Endothelial cell of umbilical vein (primary cell): ENCODE measurements around the gene DEF6. TPM values are rescaled to one million over a fixed set of nuclear protein-coding genes. Genes with fewer than 3 reads are reported as not detected.

Experiments
- BruUV-seq: library from RNA; stranded (reverse); fragments of 400-500 nt; replicated peaks from 2 replicates; lab custom pipeline; 2021; lab: Mats Ljungman, UMichigan
- CTCF ChIA-PET: fragments of 300-600, 350-600 bp; sonication (Branson Sonifier 250); formaldehyde crosslinking; loops from one replicate; lab custom pipeline; 2021; ENCODE audit warnings: antibody characterized with exemption, inconsistent platforms; lab: Charles Lee
- POLR2A ChIA-PET: fragments of 300-600, 350-600 bp; sonication (Branson Sonifier 250); formaldehyde crosslinking; loops from one replicate; lab custom pipeline; 2021; ENCODE audit warnings: antibody characterized with exemption, inconsistent platforms; lab: Charles Lee
- DNase-seq: peaks from one replicate; pipeline ENCODE4 v3.0.0-alpha.2; 2011; ENCODE audit warnings: low read depth, low spot score
- FAIRE-seq: peaks from 2 replicates; lab custom pipeline; 2011; peaks lifted over from hg19 to GRCh38; lab: Jason Lieb, UNC
- H2AFZ ChIP-seq: 2 replicates; pipeline ENCODE4 v1.6.0; 2012; ENCODE audit warnings: low read depth, low read length, control low read depth, inconsistent platforms
- H3K27ac ChIP-seq: 2 replicates; pipeline ENCODE4 v1.5.1; 2011; ENCODE audit warnings: low read depth, mild to moderate bottlenecking, control low read depth, low read length, moderate library complexity; ENCODE audit not compliant: insufficient read depth
- H3K27me3 ChIP-seq, 2 experiments: 2 replicates each; pipeline versions ENCODE4 v1.6.0 to v1.6.1; 2011; ENCODE audit warnings: low read length in 2 of 2, mixed read lengths in 1 of 2; ENCODE audit not compliant: control insufficient read depth in 2 of 2, insufficient read depth in 2 of 2
- H3K36me3 ChIP-seq, 2 experiments: 2 replicates in 1 of 2; 3 replicates in 1 of 2; pipeline ENCODE4 v1.5.1; 2011; ENCODE audit warnings: low read length in 2 of 2, mild to moderate bottlenecking in 1 of 2, moderate library complexity in 1 of 2; ENCODE audit not compliant: control insufficient read depth in 2 of 2, insufficient read depth in 2 of 2; ENCODE audit errors: extremely low read depth in 1 of 2
- H3K4me1 ChIP-seq: 3 replicates; pipeline ENCODE4 v1.5.1; 2011; ENCODE audit warnings: mild to moderate bottlenecking, low read length; ENCODE audit not compliant: control insufficient read depth, insufficient read depth; ENCODE audit errors: extremely low read depth
- H3K4me2 ChIP-seq: 2 replicates; pipeline ENCODE4 v1.6.1; 2011; ENCODE audit warnings: low read length, control low read depth, mixed read lengths; ENCODE audit not compliant: insufficient read depth
- H3K4me3 ChIP-seq, 3 experiments: fragments of 200-600 bp in 1 of 3; sonication (generic), shearing (Covaris generic) in 1 of 3; replicated peaks in 1 of 3; 2 replicates each; pipeline ENCODE4 v1.5.1; 2011 to 2016; ENCODE audit warnings: control low read depth in 3 of 3, low read length in 3 of 3, mild to moderate bottlenecking in 2 of 3, inconsistent platforms in 1 of 3, low read depth in 1 of 3, moderate library complexity in 1 of 3; ENCODE audit not compliant: insufficient read depth in 1 of 3
- H3K79me2 ChIP-seq: 2 replicates; pipeline ENCODE4 v1.6.0; 2012; ENCODE audit warnings: low read length, inconsistent platforms; ENCODE audit not compliant: control insufficient read depth, insufficient read depth
- H3K9ac ChIP-seq: replicated peaks from 2 replicates; pipeline ENCODE3; 2011; ENCODE audit warnings: low read length, control low read depth; ENCODE audit not compliant: insufficient read depth; ENCODE audit errors: extremely low read depth
- H3K9me1 ChIP-seq: replicated peaks from 3 replicates; pipeline ENCODE4 v1.6.0; 2011; ENCODE audit warnings: mild to moderate bottlenecking, low read length; ENCODE audit not compliant: control insufficient read depth, insufficient read depth; ENCODE audit errors: extremely low read depth
- H3K9me3 ChIP-seq: replicated peaks from 2 replicates; pipeline ENCODE4 v1.5.1; 2012; ENCODE audit warnings: low read length, inconsistent platforms; ENCODE audit not compliant: control insufficient read depth, insufficient read depth
- H4K20me1 ChIP-seq: replicated peaks from 2 replicates; pipeline ENCODE3; 2011; ENCODE audit warnings: mild to moderate bottlenecking, low read length; ENCODE audit not compliant: control insufficient read depth, insufficient read depth; ENCODE audit errors: extremely low read depth
- EZH2 ChIP-seq: IDR thresholded peaks from 2 replicates; pipeline ENCODE4 v1.6.1; 2012; ENCODE audit warnings: borderline replicate concordance, low read depth, mild to moderate bottlenecking, moderate library complexity, low read length, inconsistent platforms; ENCODE audit not compliant: severe bottlenecking
- FOS ChIP-seq: IDR thresholded peaks from 2 replicates; pipeline ENCODE4 v1.6.1; 2011; ENCODE audit warnings: mild to moderate bottlenecking, low read length, moderate library complexity, borderline replicate concordance; ENCODE audit not compliant: insufficient read depth
- GATA2 ChIP-seq: IDR thresholded peaks from 2 replicates; pipeline ENCODE4 v1.7.0; 2011; ENCODE audit warnings: low read depth, mild to moderate bottlenecking, moderate library complexity, mixed read lengths, low read length; ENCODE audit not compliant: insufficient read length, insufficient read depth
- JUN ChIP-seq: IDR thresholded peaks from 2 replicates; pipeline ENCODE4 v1.6.1; 2011; ENCODE audit warnings: borderline replicate concordance, low read depth; ENCODE audit not compliant: insufficient read length, insufficient read depth
- MYC ChIP-seq: IDR thresholded peaks from one replicate; pipeline ENCODE4 v1.6.1; 2011; ENCODE audit warnings: mild to moderate bottlenecking, low read depth, low read length
- POLR2A ChIP-seq: IDR thresholded peaks from 2 replicates; pipeline ENCODE4 v1.6.1; 2012; ENCODE audit warnings: low read depth, mild to moderate bottlenecking, control low read depth, low read length
- POLR2AphosphoS5 ChIP-seq: IDR thresholded peaks from 2 replicates; pipeline ENCODE4 v1.6.1; 2012; ENCODE audit warnings: low read depth, mild to moderate bottlenecking, control low read depth, low read length, moderate library complexity; ENCODE audit not compliant: insufficient read depth
- dilution Hi-C: fragments of 300-500 bp; cut with MboI; formaldehyde crosslinking; loops from one replicate; pipeline ENCODE4 v1.15.0; 2019; ENCODE audit warnings: low sequenced_read_pairs; ENCODE audit not compliant: extremely low pct_ligation_motif_present
- intact Hi-C: fragments of 100-400 bp; cut with micrococcal nuclease; formaldehyde crosslinking; loops from one replicate; pipeline ENCODE4 v1.10.0; 2022
- polyA plus RNA-seq, 4 experiments: library from polyadenylated mRNA; depleted of rRNA in 3 of 4; stranded (reverse) in 3 of 4; unstranded in 1 of 4; fragments of >200 nt; gene quantifications; 2 replicates each; pipeline versions ENCODE4 v1.2.1 to v1.2.3, GENCODE V29; 2011 to 2012; ENCODE audit warnings: missing spikeins in 1 of 4
- total RNA-seq: library from RNA; stranded (reverse); gene quantifications from 2 replicates; pipeline ENCODE4 v1.2.3, GENCODE V29; 2021
- TF ChIP-seq, protein P1 (sequence below), 2 donors: IDR thresholded peaks; 1 replicate in 1 of 2; 2 replicates in 1 of 2; pipeline ENCODE4 v1.5.1; 2011; ENCODE audit warnings: low read length in 2 of 2, mild to moderate bottlenecking in 2 of 2, moderate library complexity in 2 of 2, control low read depth in 1 of 2, inconsistent platforms in 1 of 2, low read depth in 1 of 2; ENCODE audit not compliant: insufficient read depth in 1 of 2; ENCODE audit errors: extremely low read depth in 1 of 2
- TF ChIP-seq, protein P2 (sequence below): IDR thresholded peaks from 2 replicates; pipeline ENCODE4 v1.6.1; 2011; ENCODE audit not compliant: insufficient read depth, insufficient read length

The DEF6 gene
- total and polyA plus RNA-seq, 2 donors (not counting 3 experiments of a cell fraction or from before 2014, with no cell fraction given) = 0.59 to 0.77 TPM

DNA sequence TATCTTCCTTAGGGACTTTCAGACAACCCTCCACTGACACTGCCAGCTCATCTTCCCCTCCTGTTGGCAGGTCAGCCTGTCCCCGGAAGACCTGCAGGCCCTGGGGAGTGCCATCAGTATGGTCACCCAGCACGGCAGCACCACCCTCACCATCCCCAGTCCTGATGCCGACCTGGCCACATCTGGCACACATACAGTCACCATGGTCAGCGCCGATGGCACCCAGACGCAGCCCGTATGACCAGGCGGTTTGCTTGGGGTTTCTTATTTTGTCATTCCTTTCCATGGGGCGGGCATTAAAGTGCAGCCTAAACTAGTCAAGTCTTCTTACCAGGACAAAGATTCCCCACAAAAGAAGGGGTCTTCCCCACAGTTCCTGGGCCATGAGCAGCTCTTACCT lies 3.9 kb upstream of the DEF6 start:
- CTCF ChIA-PET = interaction anchor here (0.7 to 2.4 kb wide), 15 partner anchors 8 to 174 kb away, joined by 3 to 22 read pairs (median 4); partner anchors contain the start of genes FANCE and RPL10A
- dilution Hi-C loops = no loop called here

More for the DNA sequence above, 3.9 kb upstream of the DEF6 start:
- intact Hi-C loops = loop anchor here (10.0 kb wide), 1 partner anchor 441 kb away; the partner anchor contains the start of gene ARMC12
- FAIRE-seq (no peak), DNase-seq (no peak)
- no peak overlapping the region for H3K4me3 ChIP-seq
- H4K20me1 ChIP-seq = no peaks in the 10 kb centered on the region
- H3K27me3 ChIP-seq = no peaks in the 10 kb centered on the region
- no peak overlapping the region for H3K9ac ChIP-seq
- POLR2A ChIA-PET = no interaction called here
- no peaks in the 10 kb centered on the region for H3K79me2 ChIP-seq
- no peak overlapping the region for H3K4me2 ChIP-seq
- BruUV-seq = no TSS peak
- no peak for TF ChIP-seq POLR2AphosphoS5
- TF ChIP-seq POLR2A = no peak
- TF ChIP-seq FOS = no peak
- TF ChIP-seq, protein P1, sequence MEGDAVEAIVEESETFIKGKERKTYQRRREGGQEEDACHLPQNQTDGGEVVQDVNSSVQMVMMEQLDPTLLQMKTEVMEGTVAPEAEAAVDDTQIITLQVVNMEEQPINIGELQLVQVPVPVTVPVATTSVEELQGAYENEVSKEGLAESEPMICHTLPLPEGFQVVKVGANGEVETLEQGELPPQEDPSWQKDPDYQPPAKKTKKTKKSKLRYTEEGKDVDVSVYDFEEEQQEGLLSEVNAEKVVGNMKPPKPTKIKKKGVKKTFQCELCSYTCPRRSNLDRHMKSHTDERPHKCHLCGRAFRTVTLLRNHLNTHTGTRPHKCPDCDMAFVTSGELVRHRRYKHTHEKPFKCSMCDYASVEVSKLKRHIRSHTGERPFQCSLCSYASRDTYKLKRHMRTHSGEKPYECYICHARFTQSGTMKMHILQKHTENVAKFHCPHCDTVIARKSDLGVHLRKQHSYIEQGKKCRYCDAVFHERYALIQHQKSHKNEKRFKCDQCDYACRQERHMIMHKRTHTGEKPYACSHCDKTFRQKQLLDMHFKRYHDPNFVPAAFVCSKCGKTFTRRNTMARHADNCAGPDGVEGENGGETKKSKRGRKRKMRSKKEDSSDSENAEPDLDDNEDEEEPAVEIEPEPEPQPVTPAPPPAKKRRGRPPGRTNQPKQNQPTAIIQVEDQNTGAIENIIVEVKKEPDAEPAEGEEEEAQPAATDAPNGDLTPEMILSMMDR (IDR thresholded peaks at IDR 0.05; ENCODE audit: extremely low read depth in 1 of 2, insufficient read depth in 1 of 2, low read depth in 1 of 2, low read length in 2 of 2) = no peak
- TF ChIP-seq MYC = no peak
- TF ChIP-seq, protein P2, sequence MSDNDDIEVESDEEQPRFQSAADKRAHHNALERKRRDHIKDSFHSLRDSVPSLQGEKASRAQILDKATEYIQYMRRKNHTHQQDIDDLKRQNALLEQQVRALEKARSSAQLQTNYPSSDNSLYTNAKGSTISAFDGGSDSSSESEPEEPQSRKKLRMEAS = no peak
- TF ChIP-seq GATA2 = no peak
- TF ChIP-seq EZH2 = no peak
- no peak for TF ChIP-seq JUN
- no peaks in the 10 kb centered on the region for H3K9me1 ChIP-seq
- H3K4me1 ChIP-seq = peaks cover 10% of the 10 kb centered on the region
- peaks cover 6 to 42% of the 10 kb centered on the region in 2 experiments for H3K36me3 ChIP-seq
- H3K9me3 ChIP-seq = no peaks in the 10 kb centered on the region
- H3K27ac ChIP-seq = no peak overlapping the region
- H2AFZ ChIP-seq = no peak overlapping the region
